ENCODE measurements around the gene NACC2.

GRCh38 chr9:136144450-136144849 is 49.4 kb upstream of the NACC2 start:
- TF ChIP-seq EP300 (IDR thresholded peaks at IDR 0.05) (no peak), CTCF (IDR thresholded peaks at IDR 0.05) (no peak)
